H1 (cell line): Measurements from ENCODE around the gene FRMPD4. TPM values are rescaled to one million over a fixed set of nuclear protein-coding genes. Genes with fewer than 3 reads are reported as not detected.

ENCODE experiments used
- ASH2L ChIP-seq: fragments of 200-600, 300-600 bp; sonication (generic); IDR thresholded peaks from one replicate; pipeline ENCODE4 v1.7.1; 2017; ENCODE audit warnings: low read length
- CBX8 ChIP-seq: fragments of 300-800, 300-1000 bp; sonication (generic); IDR thresholded peaks from 2 replicates; pipeline ENCODE4 v1.7.1; 2016; ENCODE audit warnings: low read depth, low read length, borderline replicate concordance
- CHD7 ChIP-seq: fragments of 300-600 bp; sonication (generic); IDR thresholded peaks from 2 replicates; pipeline ENCODE4 v1.7.1; 2012; ENCODE audit warnings: low read length, moderate library complexity, mild to moderate bottlenecking, inconsistent platforms; ENCODE audit not compliant: insufficient replicate concordance
- E2F6 ChIP-seq: IDR thresholded peaks from 2 replicates; pipeline ENCODE4 v1.6.1; 2012; ENCODE audit warnings: inconsistent platforms
- MAX ChIP-seq: IDR thresholded peaks from 2 replicates; pipeline ENCODE4 v1.6.1; 2012; ENCODE audit warnings: inconsistent platforms
- NANOG ChIP-seq: IDR thresholded peaks from 2 replicates; pipeline ENCODE4 v1.6.1; 2011; ENCODE audit warnings: low read length, low read depth, mild to moderate bottlenecking, inconsistent platforms; ENCODE audit not compliant: insufficient read depth, poor library complexity, severe bottlenecking
- SP1 ChIP-seq: IDR thresholded peaks from 2 replicates; pipeline ENCODE4 v1.6.1; 2011; ENCODE audit warnings: low read depth, low read length
- polyA plus RNA-seq, 7 experiments: library from polyadenylated mRNA; depleted of rRNA in 3 of 7; stranded (reverse) in 5 of 7; unstranded in 2 of 7; fragments of >200 nt in 5 of 7; fragments of 200-250 nt in 2 of 7; gene quantifications; 1 replicate in 5 of 7; 2 replicates in 1 of 7; 4 replicates in 1 of 7; pipeline versions ENCODE4 v1.2.1 to v1.2.3, GENCODE V29; 2011 to 2013; ENCODE audit warnings: missing spikeins in 2 of 7, mixed read lengths in 2 of 7
- total RNA-seq: library from RNA; stranded (reverse); fragmentation: NEBNext Ultra II Directional; extraction: Animal tissue kit (Norgen Biotek cat#: 25700); gene quantifications from 2 replicates; pipeline ENCODE4 v1.2.1, GENCODE V29; 2021

Gene FRMPD4
- total and polyA plus RNA-seq, 2 of the 8 experiments (the other 6 are each of a cell fraction or from before 2014, with no cell fraction given): 0.02 to 0.37 TPM

- TF ChIP-seq NANOG (no peak), CHD7 (no peak), MAX (no peak), E2F6 (no peak), CBX8 (no peak), ASH2L (no peak), SP1 (no peak)
These were observed 85.4 kb downstream of the FRMPD4 start (continued) for GRCh38 chrX:12223650-12224049.
